Progenitor cell of endocrine pancreas (in vitro differentiated cells): ENCODE data around the gene SAMD11. TPM values are rescaled to one million over a fixed set of nuclear protein-coding genes. Genes with fewer than 3 reads are reported as not detected.

Experiments
- DNase-seq: peaks from one replicate; pipeline ENCODE4 v3.0.0; 2021; ENCODE audit warnings: low spot score; ENCODE audit not compliant: unreplicated experiment
- H3K27ac Mint-ChIP-seq: 2 replicates; pipeline ENCODE4 v1.8.0; 2021; ENCODE audit warnings: mild to moderate bottlenecking, moderate library complexity, mixed read lengths
- H3K27me3 Mint-ChIP-seq: 2 replicates; pipeline ENCODE4 v1.8.0; 2021; ENCODE audit warnings: mixed read lengths
- H3K36me3 Mint-ChIP-seq: 2 replicates; pipeline ENCODE4 v1.8.0; 2022; ENCODE audit warnings: mixed read lengths; ENCODE audit not compliant: insufficient read depth
- H3K4me1 Mint-ChIP-seq: 2 replicates; pipeline ENCODE4 v1.8.0; 2021; ENCODE audit warnings: low read depth, mixed read lengths
- H3K4me3 Mint-ChIP-seq: 2 replicates; pipeline ENCODE4 v1.8.0; 2021; ENCODE audit warnings: low read depth, mild to moderate bottlenecking, moderate library complexity, mixed read lengths
- H3K9me3 Mint-ChIP-seq: 2 replicates; pipeline ENCODE4 v1.8.0; 2021; ENCODE audit warnings: low read depth, mixed read lengths
- total RNA-seq: library from RNA; stranded (reverse); gene quantifications from 2 replicates; pipeline ENCODE4 v1.2.1, GENCODE V29; 2021
- TF ChIP-seq, protein P1 (sequence below): fragments of 200-600 bp; sonication (generic); IDR thresholded peaks from one replicate; pipeline ENCODE4 v1.5.0; 2021; ENCODE audit warnings: antibody characterized with exemption, mild to moderate bottlenecking; ENCODE audit not compliant: unreplicated experiment

The SAMD11 gene
- total RNA-seq, 1 donor from 2014 or later, result 42.9 TPM

DNA sequence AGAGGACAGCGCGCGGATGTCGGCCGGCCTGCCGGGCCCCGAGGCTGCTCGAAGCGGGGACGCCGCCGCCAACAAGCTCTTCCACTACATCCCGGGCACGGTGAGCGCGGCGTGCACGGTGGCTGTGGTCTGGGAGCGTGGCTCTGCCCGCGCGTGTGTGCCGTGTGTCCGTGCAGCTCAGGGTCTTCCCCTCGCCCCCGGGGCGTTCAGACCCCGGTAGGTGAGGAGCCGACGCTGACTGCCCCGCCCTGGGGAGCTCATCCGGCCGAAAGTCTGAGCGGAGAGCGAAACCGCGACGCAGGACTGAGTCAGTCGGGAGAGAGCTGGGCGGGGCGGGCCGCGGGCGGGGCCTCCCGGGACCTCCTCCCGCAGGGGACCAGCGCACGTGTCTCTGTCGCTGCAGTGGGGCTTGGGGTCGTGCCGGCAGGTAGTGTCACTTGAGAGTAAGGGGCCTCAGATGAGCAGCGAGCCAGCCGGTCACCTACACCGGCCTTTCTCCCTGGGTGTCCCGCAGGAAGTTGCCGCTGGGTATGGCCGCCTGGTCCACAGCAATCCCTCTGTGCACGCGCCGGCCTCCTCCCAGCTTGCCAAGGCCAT lies 43.1 kb downstream of the SAMD11 start:
- no peak for DNase-seq
- Mint-ChIP-seq H3K27me3 (peaks cover 25% of the 10 kb centered on the region), H3K4me3 (peak overlapping the region; percentile 60), H3K27ac (no peak overlapping the region), H3K9me3 (no peaks in the 10 kb centered on the region), H3K36me3 (peaks cover 1% of the 10 kb centered on the region), H3K4me1 (no peaks in the 10 kb centered on the region)
- TF ChIP-seq, protein P1, sequence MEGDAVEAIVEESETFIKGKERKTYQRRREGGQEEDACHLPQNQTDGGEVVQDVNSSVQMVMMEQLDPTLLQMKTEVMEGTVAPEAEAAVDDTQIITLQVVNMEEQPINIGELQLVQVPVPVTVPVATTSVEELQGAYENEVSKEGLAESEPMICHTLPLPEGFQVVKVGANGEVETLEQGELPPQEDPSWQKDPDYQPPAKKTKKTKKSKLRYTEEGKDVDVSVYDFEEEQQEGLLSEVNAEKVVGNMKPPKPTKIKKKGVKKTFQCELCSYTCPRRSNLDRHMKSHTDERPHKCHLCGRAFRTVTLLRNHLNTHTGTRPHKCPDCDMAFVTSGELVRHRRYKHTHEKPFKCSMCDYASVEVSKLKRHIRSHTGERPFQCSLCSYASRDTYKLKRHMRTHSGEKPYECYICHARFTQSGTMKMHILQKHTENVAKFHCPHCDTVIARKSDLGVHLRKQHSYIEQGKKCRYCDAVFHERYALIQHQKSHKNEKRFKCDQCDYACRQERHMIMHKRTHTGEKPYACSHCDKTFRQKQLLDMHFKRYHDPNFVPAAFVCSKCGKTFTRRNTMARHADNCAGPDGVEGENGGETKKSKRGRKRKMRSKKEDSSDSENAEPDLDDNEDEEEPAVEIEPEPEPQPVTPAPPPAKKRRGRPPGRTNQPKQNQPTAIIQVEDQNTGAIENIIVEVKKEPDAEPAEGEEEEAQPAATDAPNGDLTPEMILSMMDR, result no peak

- Mint-ChIP-seq H3K4me3 (no peak overlapping the region), H3K9me3 (no peaks in the 10 kb centered on the region), H3K27me3 (peaks cover 25% of the 10 kb centered on the region), H3K36me3 (peaks cover 1% of the 10 kb centered on the region), H3K27ac (no peak overlapping the region), H3K4me1 (no peaks in the 10 kb centered on the region)
- no peak for DNase-seq
- TF ChIP-seq, protein P1, result no peak
Measured at GRCh38 chr1:967466-968343, 44.0 kb downstream of the SAMD11 start.

- Mint-ChIP-seq H3K4me3 (no peak overlapping the region), H3K27me3 (peaks cover 28% of the 10 kb centered on the region)
Measured at GRCh38 chr1:969260-969855, 45.6 kb downstream of the SAMD11 start.

GRCh38 chr1:970242-970972 lies 46.7 kb downstream of the SAMD11 start:
- Mint-ChIP-seq H3K9me3 (no peaks in the 10 kb centered on the region), H3K27me3 (peaks cover 32% of the 10 kb centered on the region), H3K4me1 (no peaks in the 10 kb centered on the region), H3K27ac (no peak overlapping the region), H3K4me3 (no peak overlapping the region), H3K36me3 (no peaks in the 10 kb centered on the region)
- TF ChIP-seq, protein P1, result no peak
- no peak for DNase-seq

More at GRCh38 chr1:969260-969855, 45.6 kb downstream of the SAMD11 start:
- H3K4me1 Mint-ChIP-seq, result no peaks in the 10 kb centered on the region
- DNase-seq, result no peak
- TF ChIP-seq, protein P1, result no peak
- peaks cover 1% of the 10 kb centered on the region for H3K36me3 Mint-ChIP-seq
- H3K27ac Mint-ChIP-seq, result no peak overlapping the region
- H3K9me3 Mint-ChIP-seq, result no peaks in the 10 kb centered on the region
